SIG-M5 (cell line): ENCODE data around the gene CCR3.

ENCODE experiments used
- DNase-seq: peaks from one replicate; lab custom pipeline; 2025; lab: John Stamatoyannopoulos, UW

CCR3 gene

GRCh38 chr3:46221391-46221790 is 20.9 kb upstream of the CCR3 start:
- peak; percentile 38 for DNase-seq

- no peak for DNase-seq
Measured at GRCh38 chr3:46221938-46222337, 20.3 kb upstream of the CCR3 start.

- peak; percentile 99 for DNase-seq
Measured at GRCh38 chr3:46222435-46223161, 19.7 kb upstream of the CCR3 start.

- DNase-seq: peak; percentile 69
Measured at GRCh38 chr3:46228260-46229242, 13.7 kb upstream of the CCR3 start.

- no peak for DNase-seq
Measured at GRCh38 chr3:46231323-46231722, 10.9 kb upstream of the CCR3 start.

GRCh38 chr3:46233194-46233593 is 9.1 kb upstream of the CCR3 start:
- DNase-seq: no peak

- no peak for DNase-seq
Measured at GRCh38 chr3:46235425-46235824, 6.8 kb upstream of the CCR3 start.

- DNase-seq: no peak
Measured at GRCh38 chr3:46236294-46237054, 5.8 kb upstream of the CCR3 start.

GRCh38 chr3:46238386-46238785 is 3.9 kb upstream of the CCR3 start:
- DNase-seq: no peak

- no peak for DNase-seq
Measured at GRCh38 chr3:46239301-46239938, 2.8 kb upstream of the CCR3 start.

GRCh38 chr3:46239952-46240351 is 2.3 kb upstream of the CCR3 start:
- no peak for DNase-seq

GRCh38 chr3:46243560-46243959 is 1.3 kb downstream of the CCR3 start:
- DNase-seq: no peak

GRCh38 chr3:46245146-46245545 is 2.9 kb downstream of the CCR3 start:
- DNase-seq: no peak

GRCh38 chr3:46252980-46253379 is 10.7 kb downstream of the CCR3 start:
- no peak for DNase-seq

GRCh38 chr3:46258525-46258924 is 16.3 kb downstream of the CCR3 start:
- no peak for DNase-seq

- no peak for DNase-seq
Measured at GRCh38 chr3:46261926-46262594, 19.8 kb downstream of the CCR3 start.

- DNase-seq: no peak
Measured at GRCh38 chr3:46264002-46264401, 21.7 kb downstream of the CCR3 start.

- no peak for DNase-seq
Measured at GRCh38 chr3:46266598-46266997, 24.3 kb downstream of the CCR3 start.

- no peak for DNase-seq
Measured at GRCh38 chr3:46269556-46269955, 27.3 kb downstream of the CCR3 start.

- no peak for DNase-seq
Measured at GRCh38 chr3:46270474-46270873, 28.2 kb downstream of the CCR3 start.

- DNase-seq: no peak
Measured at GRCh38 chr3:46271209-46271745, 29.0 kb downstream of the CCR3 start.
